OCI-LY7 (cell line): Measurements from ENCODE around the gene EFCAB10. TPM values are rescaled to one million over a fixed set of nuclear protein-coding genes. Genes with fewer than 3 reads are reported as not detected.
"Not testable (repeated sequence)": the region's sequence is repeated elsewhere in the genome, so short reads cannot be mapped to it uniquely, and the experiment has no call there.

Source experiments
- BruUV-seq: library from RNA; stranded (reverse); fragments of 400-500 nt; replicated peaks from 2 replicates; lab custom pipeline; 2021; lab: Mats Ljungman, UMichigan
- CTCF ChIA-PET: fragments of 300-600 bp; sonication (Branson Sonifier 250); formaldehyde crosslinking; loops from one replicate; lab custom pipeline; 2022; ENCODE audit warnings: antibody characterized with exemption; ENCODE audit not compliant: unreplicated experiment; lab: Charles Lee
- POLR2A ChIA-PET: fragments of 300-600 bp; sonication (Branson Sonifier 250); formaldehyde crosslinking; loops from one replicate; lab custom pipeline; 2022; ENCODE audit warnings: antibody characterized with exemption; lab: Charles Lee
- DNase-seq: peaks from one replicate; pipeline ENCODE4 v3.0.0-alpha.2; 2015; ENCODE audit warnings: low spot score
- H2AFZ ChIP-seq: fragments of 200-600 bp; sonication (generic), shearing (Covaris generic); 2 replicates; pipeline ENCODE4 v1.6.1; 2014; ENCODE audit warnings: mild to moderate bottlenecking, antibody characterized with exemption, low read length, moderate library complexity
- H3K27ac ChIP-seq: fragments of 200-600 bp; sonication (generic); 2 replicates; pipeline ENCODE4 v1.5.1; 2014; ENCODE audit warnings: mixed run types, low read depth, mild to moderate bottlenecking, moderate library complexity, low read length, inconsistent platforms; ENCODE audit not compliant: poor library complexity, severe bottlenecking
- H3K36me3 ChIP-seq: fragments of 200-600 bp; sonication (generic); 2 replicates; pipeline ENCODE4 v1.6.1; 2014; ENCODE audit warnings: mild to moderate bottlenecking, antibody characterized with exemption, low read length, moderate library complexity, mixed read lengths; ENCODE audit not compliant: insufficient read depth
- H3K4me1 ChIP-seq: fragments of 200-600 bp; sonication (generic); 2 replicates; pipeline ENCODE4 v1.5.1; 2014; ENCODE audit warnings: mild to moderate bottlenecking, low read length; ENCODE audit not compliant: insufficient read depth, poor library complexity, severe bottlenecking
- H3K4me2 ChIP-seq: fragments of 200-600 bp; sonication (generic); 2 replicates; pipeline ENCODE4 v1.6.1; 2014; ENCODE audit warnings: mild to moderate bottlenecking, low read length
- H3K4me3 ChIP-seq: fragments of 200-600 bp; sonication (generic); 2 replicates; pipeline ENCODE4 v1.5.1; 2014; ENCODE audit warnings: mild to moderate bottlenecking, low read depth, low read length; ENCODE audit not compliant: poor library complexity, severe bottlenecking
- H3K79me2 ChIP-seq: fragments of 200-600 bp; sonication (generic); 2 replicates; pipeline ENCODE4 v1.6.1; 2016; ENCODE audit warnings: low read depth, mild to moderate bottlenecking, low read length, moderate library complexity, mixed read lengths; ENCODE audit not compliant: insufficient read depth
- H3K9me2 ChIP-seq: fragments of 200-600 bp; sonication (generic); 2 replicates; pipeline ENCODE4 v1.6.1; 2016; ENCODE audit warnings: mild to moderate bottlenecking, low read length, mixed read lengths; ENCODE audit not compliant: insufficient read depth
- H3K9me3 ChIP-seq: fragments of 200-600 bp; sonication (generic); 2 replicates; pipeline ENCODE4 v1.6.1; 2014; ENCODE audit warnings: mild to moderate bottlenecking, mixed run types, low read length, mixed read lengths
- H4K20me1 ChIP-seq: fragments of 200-600 bp; sonication (generic); 2 replicates; pipeline ENCODE4 v1.6.1; 2014; ENCODE audit warnings: mild to moderate bottlenecking, antibody characterized with exemption, low read length, moderate library complexity, mixed read lengths; ENCODE audit not compliant: insufficient read depth
- CTCF ChIP-seq: fragments of 200-600 bp; sonication (generic); conservative IDR thresholded peaks from 2 replicates; pipeline ENCODE4 v1.5.1; 2014; ENCODE audit warnings: mild to moderate bottlenecking, antibody characterized with exemption, low read length, moderate library complexity, mixed read lengths
- EZH2phosphoT487 ChIP-seq: fragments of 200-600 bp; sonication (generic); IDR thresholded peaks from 2 replicates; pipeline ENCODE4 v1.6.1; 2018; ENCODE audit warnings: low read depth, borderline replicate concordance, mild to moderate bottlenecking, mixed run types, antibody characterized with exemption, low read length, moderate library complexity, mixed read lengths
- intact Hi-C: fragments of 100-400 bp; cut with micrococcal nuclease; formaldehyde crosslinking; loops from one replicate; pipeline ENCODE4 v1.10.0; 2022; ENCODE audit not compliant: unreplicated experiment
- total RNA-seq, 2 experiments: library from RNA; depleted of rRNA in 1 of 2; stranded (reverse); fragments of >200 nt in 1 of 2; shearing (Covaris generic) in 1 of 2; gene quantifications; 2 replicates each; pipeline ENCODE4 v1.2.3, GENCODE V29; 2014 to 2022

EFCAB10 gene
- total RNA-seq, 2 experiments from 2014 or later = not detected

- Histone ChIP-seq H3K36me3 (peaks cover 12% of the 10 kb centered on the region), H4K20me1 (no peaks in the 10 kb centered on the region), H2AFZ (no peak overlapping the region), H3K9me2 (no peaks in the 10 kb centered on the region), H3K9me3 (no peaks in the 10 kb centered on the region), H3K4me3 (no peak overlapping the region), H3K4me2 (no peak overlapping the region), H3K79me2 (peaks cover 15% of the 10 kb centered on the region; the same call in 1 of the 2 replicates), H3K4me1 (peaks cover 10% of the 10 kb centered on the region), H3K27ac (no peak overlapping the region)
- ChIA-PET POLR2A (interaction anchor here (0.6 to 7.2 kb wide), 3 partner anchors 13 to 222 kb away, joined by 3 to 33 read pairs (median 3); partner anchors contain the start of gene RINT1), CTCF (no interaction called here)
- DNase-seq = no peak
- intact Hi-C loops = no loop called here
- TF ChIP-seq EZH2phosphoT487 (no peak), CTCF (no peak)
- no TSS peak for BruUV-seq
These were observed 61.9 kb downstream of the EFCAB10 start for GRCh38 chr7:105519353-105519752.

GRCh38 chr7:105515610-105516009 is 65.7 kb downstream of the EFCAB10 start:
- CTCF ChIA-PET, H3K27ac ChIP-seq, BruUV-seq, H2AFZ ChIP-seq, intact Hi-C loops, H3K9me2 ChIP-seq, H3K4me3 ChIP-seq, H3K4me2 ChIP-seq, H3K4me1 ChIP-seq, DNase-seq, H3K9me3 ChIP-seq, H4K20me1 ChIP-seq: not testable (repeated sequence)
- H3K79me2 ChIP-seq = peaks cover 12% of the 10 kb centered on the region; the same call in 1 of the 2 replicates
- POLR2A ChIA-PET = interaction anchor here (1.4 kb wide), 1 partner anchor 16 kb away, joined by 5 read pairs; the partner anchor contains the start of gene RINT1
- peaks cover 17% of the 10 kb centered on the region for H3K36me3 ChIP-seq

Other genes starting within 250 kb of the EFCAB10 start
- gene SRPK2, start 192.6 kb downstream of the EFCAB10 start, total RNA-seq (2014; rRNA removed; shearing (Covaris generic)) = 21.6 and 22.1 TPM in 2 replicates
- gene SRPK2, start 192.6 kb downstream of the EFCAB10 start, total RNA-seq (2022) = 26.8 and 31.7 TPM in 2 replicates
- gene PUS7, start 59.2 kb downstream of the EFCAB10 start, total RNA-seq (2014; rRNA removed; shearing (Covaris generic)) = 13.3 and 13.7 TPM in 2 replicates
- gene PUS7, start 59.2 kb downstream of the EFCAB10 start, total RNA-seq (2022) = 19.2 and 19.3 TPM in 2 replicates
- 11.1 and 11.2 TPM in 2 replicates for gene RINT1, start 49.3 kb downstream of the EFCAB10 start, total RNA-seq (2014; rRNA removed; shearing (Covaris generic))
- 23.9 and 27.8 TPM in 2 replicates for gene RINT1, start 49.3 kb downstream of the EFCAB10 start, total RNA-seq (2022)